ENCODE results near the gene SLC22A24.
"Not testable (repeated sequence)": the region's sequence is repeated elsewhere in the genome, so short reads cannot be mapped to it uniquely, and the experiment has no call there.

The SLC22A24 gene

GRCh38 chr11:63144121-63144520 lies at the start of gene SLC22A24:
Gene SLC22A24, minus strand, starts transcription at chr11:63144221. Its CDS starts 442 bp downstream, at chr11:63143779.
- DNase-seq (ENCODE audit: low spot score) = no peak

- DNase-seq (ENCODE audit: low spot score) = no peak
Measured at GRCh38 chr11:63180536-63180935, 36.5 kb upstream of the SLC22A24 start.

- no peak for DNase-seq (ENCODE audit: low spot score)
Measured at GRCh38 chr11:63179432-63180041, 35.5 kb upstream of the SLC22A24 start.

- no peak for DNase-seq (ENCODE audit: low spot score)
Measured at GRCh38 chr11:63177872-63178271, 33.9 kb upstream of the SLC22A24 start.

GRCh38 chr11:63165706-63166310 lies 21.8 kb upstream of the SLC22A24 start:
- DNase-seq (ENCODE audit: low spot score) = no peak

GRCh38 chr11:63155794-63156193 lies 11.8 kb upstream of the SLC22A24 start:
- DNase-seq (ENCODE audit: low spot score) = no peak

GRCh38 chr11:63146581-63146980 lies 2.6 kb upstream of the SLC22A24 start:
- DNase-seq (ENCODE audit: low spot score) = no peak

GRCh38 chr11:63142459-63142858 lies 1.6 kb downstream of the SLC22A24 start:
- no peak for DNase-seq (ENCODE audit: low spot score)

GRCh38 chr11:63132985-63133775 lies 10.8 kb downstream of the SLC22A24 start:
- DNase-seq (ENCODE audit: low spot score) = no peak

GRCh38 chr11:63099555-63099954 lies 44.5 kb downstream of the SLC22A24 start:
- DNase-seq (ENCODE audit: low spot score) = no peak

GRCh38 chr11:63080682-63081081 lies 63.3 kb downstream of the SLC22A24 start:
- no peak for DNase-seq (ENCODE audit: low spot score)

- not testable (repeated sequence) for DNase-seq (ENCODE audit: low spot score)
Measured at GRCh38 chr11:63046203-63046602, 97.8 kb downstream of the SLC22A24 start.

- DNase-seq (ENCODE audit: low spot score) = no peak
Measured at GRCh38 chr11:63042596-63042995, 101.4 kb downstream of the SLC22A24 start.

GRCh38 chr11:63032457-63032856 lies 111.6 kb downstream of the SLC22A24 start:
- no peak for DNase-seq (ENCODE audit: low spot score)
